Tibial nerve (tissue), 3 donors: ENCODE data around the gene SYT11.

Source experiments
- CTCF ChIP-seq, 5 experiments: fragments of 200-600 bp in 3 of 5; fragments of 450-650 bp in 2 of 5; sonication (generic) in 3 of 5; IDR thresholded peaks; one replicate each; pipeline ENCODE4 v1.5.1; 2016 to 2019; ENCODE audit warnings: antibody characterized with exemption in 5 of 5, mild to moderate bottlenecking in 3 of 5, moderate library complexity in 2 of 5
- POLR2A ChIP-seq, 2 donors: fragments of 450-650 bp; IDR thresholded peaks; one replicate each; pipeline ENCODE4 v1.6.1; 2017; ENCODE audit warnings: antibody characterized with exemption in 2 of 2, mild to moderate bottlenecking in 2 of 2, moderate library complexity in 2 of 2

DNA sequence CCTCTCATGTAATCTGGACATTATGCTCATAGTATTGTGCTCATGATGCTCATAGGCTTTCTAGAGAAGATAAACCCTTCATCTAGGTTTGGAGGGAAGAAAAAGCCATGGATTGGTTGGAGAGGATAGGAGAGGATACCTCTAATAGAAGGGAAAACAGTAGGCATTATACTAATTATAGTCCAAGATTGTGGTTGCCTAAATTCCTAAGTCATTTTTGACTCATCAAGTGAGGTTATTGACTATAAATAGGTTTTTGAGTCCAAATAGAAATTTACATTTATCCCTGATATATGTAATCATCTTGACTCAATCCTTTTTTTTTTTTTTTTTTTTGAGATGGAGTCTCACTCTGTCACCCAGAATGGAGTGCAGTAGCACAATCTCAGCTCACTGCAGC is 5.0 kb downstream of the SYT11 start:
- TF ChIP-seq CTCF (IDR thresholded peaks at IDR 0.05) (no peak), POLR2A (IDR thresholded peaks at IDR 0.05) (no peak)
